GM21381 (cell line): ENCODE results near the gene PRMT1.
A peak's percentile ranks its signal among the peaks of the same experiment; 100 is the strongest.

Source experiments
- ATAC-seq: cut with Tn5 transposase; IDR thresholded peaks from one replicate; pipeline ENCODE4 v1.9.1; 2021; ENCODE audit warnings: mild to moderate bottlenecking, moderate library complexity; ENCODE audit not compliant: unreplicated experiment

The PRMT1 gene

GRCh38 chr19:49651029-49651819, 25.8 kb upstream of the PRMT1 start:
- ATAC-seq = no peak

- ATAC-seq = no peak
Observed at GRCh38 chr19:49651820-49652550, 25.1 kb upstream of the PRMT1 start.

- no peak for ATAC-seq
Observed at GRCh38 chr19:49652551-49653465, 24.3 kb upstream of the PRMT1 start.

GRCh38 chr19:49653466-49653806, 23.6 kb upstream of the PRMT1 start:
- ATAC-seq = no peak

GRCh38 chr19:49654581-49654980, 22.5 kb upstream of the PRMT1 start:
- no peak for ATAC-seq

GRCh38 chr19:49655570-49656455, 21.3 kb upstream of the PRMT1 start:
- ATAC-seq = no peak

GRCh38 chr19:49656456-49657109, 20.5 kb upstream of the PRMT1 start:
- no peak for ATAC-seq

- ATAC-seq = no peak
Observed at GRCh38 chr19:49657493-49658138, 19.5 kb upstream of the PRMT1 start.

GRCh38 chr19:49658139-49658517, 18.9 kb upstream of the PRMT1 start:
- no peak for ATAC-seq

- ATAC-seq = no peak
Observed at GRCh38 chr19:49658566-49659442, 18.3 kb upstream of the PRMT1 start.

- no peak for ATAC-seq
Observed at GRCh38 chr19:49660338-49660961, 16.6 kb upstream of the PRMT1 start.

GRCh38 chr19:49662011-49662410, 15.1 kb upstream of the PRMT1 start:
- ATAC-seq = no peak

GRCh38 chr19:49663224-49663623, 13.8 kb upstream of the PRMT1 start:
- no peak for ATAC-seq

GRCh38 chr19:49664171-49665035, 12.7 kb upstream of the PRMT1 start:
- ATAC-seq = peak; percentile 36

GRCh38 chr19:49665036-49665350, 12.1 kb upstream of the PRMT1 start:
- ATAC-seq = no peak

- ATAC-seq = peak; percentile 78
Observed at GRCh38 chr19:49665351-49666119, 11.5 kb upstream of the PRMT1 start, which contains the start of the genes BCL2L12 and IRF3. TSS of gene BCL2L12 (plus strand) at chr19:49665933. CDS start at chr19:49666693, 760 bp downstream. TSS of gene IRF3 (minus strand) at chr19:49665857. CDS start at chr19:49664838, 1,019 bp downstream.
